Adrenal gland (tissue), 5 donors: ENCODE measurements around the gene CALM1.

Experiments
- POLR2A ChIP-seq, 2 donors: fragments of 450-650 bp; IDR thresholded peaks; one replicate each; pipeline ENCODE4 v1.6.1; 2017; ENCODE audit warnings: antibody characterized with exemption in 2 of 2, mild to moderate bottlenecking in 2 of 2, moderate library complexity in 1 of 2
- TF ChIP-seq, protein P1 (sequence below), 6 experiments: fragments of 450-650 bp in 4 of 6; fragments of 200-600 bp in 2 of 6; sonication (generic) in 1 of 6; IDR thresholded peaks; 1 replicate in 5 of 6; 2 replicates in 1 of 6; pipeline versions ENCODE4 v1.5.1 to v1.8.0; 2016 to 2021; ENCODE audit warnings: antibody characterized with exemption in 6 of 6, mild to moderate bottlenecking in 2 of 6, moderate library complexity in 1 of 6
- donor health status: DM: no; HTN: no; CAD: no.

DNA sequence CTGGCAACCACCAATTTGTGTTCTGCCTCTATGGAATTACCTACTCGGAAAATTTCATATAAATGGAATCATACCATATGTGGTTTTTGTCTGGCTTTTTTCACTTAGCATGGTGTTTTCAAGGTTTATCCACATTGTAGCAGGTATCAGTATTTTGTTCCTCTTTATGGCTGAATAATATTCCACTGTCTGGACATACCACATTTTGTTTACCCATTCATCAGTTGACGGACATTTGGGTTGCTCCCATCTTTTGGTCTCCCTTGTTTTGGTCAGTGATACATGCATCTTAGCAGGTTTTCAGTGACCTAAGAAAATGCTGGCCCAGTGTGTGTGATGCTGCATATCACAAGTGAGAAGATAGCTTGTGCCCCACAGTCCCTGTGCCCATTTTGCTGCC lies 21.2 kb downstream of the CALM1 start:
- TF ChIP-seq, protein P1, sequence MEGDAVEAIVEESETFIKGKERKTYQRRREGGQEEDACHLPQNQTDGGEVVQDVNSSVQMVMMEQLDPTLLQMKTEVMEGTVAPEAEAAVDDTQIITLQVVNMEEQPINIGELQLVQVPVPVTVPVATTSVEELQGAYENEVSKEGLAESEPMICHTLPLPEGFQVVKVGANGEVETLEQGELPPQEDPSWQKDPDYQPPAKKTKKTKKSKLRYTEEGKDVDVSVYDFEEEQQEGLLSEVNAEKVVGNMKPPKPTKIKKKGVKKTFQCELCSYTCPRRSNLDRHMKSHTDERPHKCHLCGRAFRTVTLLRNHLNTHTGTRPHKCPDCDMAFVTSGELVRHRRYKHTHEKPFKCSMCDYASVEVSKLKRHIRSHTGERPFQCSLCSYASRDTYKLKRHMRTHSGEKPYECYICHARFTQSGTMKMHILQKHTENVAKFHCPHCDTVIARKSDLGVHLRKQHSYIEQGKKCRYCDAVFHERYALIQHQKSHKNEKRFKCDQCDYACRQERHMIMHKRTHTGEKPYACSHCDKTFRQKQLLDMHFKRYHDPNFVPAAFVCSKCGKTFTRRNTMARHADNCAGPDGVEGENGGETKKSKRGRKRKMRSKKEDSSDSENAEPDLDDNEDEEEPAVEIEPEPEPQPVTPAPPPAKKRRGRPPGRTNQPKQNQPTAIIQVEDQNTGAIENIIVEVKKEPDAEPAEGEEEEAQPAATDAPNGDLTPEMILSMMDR (IDR thresholded peaks at IDR 0.05) = no peak
- no peak for TF ChIP-seq POLR2A (IDR thresholded peaks at IDR 0.05)
